NCI-H526 treated with DMSO at 0.1 percent for 48 hours (cell line): ENCODE measurements around the gene HADH.
"Not testable (repeated sequence)": the region's sequence is repeated elsewhere in the genome, so short reads cannot be mapped to it uniquely, and the experiment has no call there.

Experiments
- DNase-seq: peaks from one replicate; lab custom pipeline; 2025; lab: John Stamatoyannopoulos, UW

Gene HADH

GRCh38 chr4:107989537-107990386 is at the start of gene HADH:
Gene HADH (plus strand): TSS chr4:107989889. CDS start chr4:107989933, 44 bp downstream.
- DNase-seq: peak; percentile 78

GRCh38 chr4:107945809-107946208 is 43.9 kb upstream of the HADH start:
- no peak for DNase-seq

- DNase-seq: no peak
Measured at GRCh38 chr4:107950746-107951540, 38.7 kb upstream of the HADH start.

- no peak for DNase-seq
Measured at GRCh38 chr4:107951551-107951950, 38.1 kb upstream of the HADH start.

GRCh38 chr4:107956011-107956410 is 33.7 kb upstream of the HADH start:
- DNase-seq: no peak

- peak; percentile 50 for DNase-seq
Measured at GRCh38 chr4:107966903-107967302, 22.8 kb upstream of the HADH start.

GRCh38 chr4:107967519-107967918 is 22.2 kb upstream of the HADH start:
- not testable (repeated sequence) for DNase-seq

GRCh38 chr4:107967921-107968320 is 21.8 kb upstream of the HADH start:
- DNase-seq: not testable (repeated sequence)

- DNase-seq: no peak
Measured at GRCh38 chr4:107970063-107970798, 19.5 kb upstream of the HADH start.

GRCh38 chr4:107972605-107973004 is 17.1 kb upstream of the HADH start:
- DNase-seq: no peak

GRCh38 chr4:107974523-107974922 is 15.2 kb upstream of the HADH start:
- no peak for DNase-seq

GRCh38 chr4:107977482-107977881 is 12.2 kb upstream of the HADH start:
- no peak for DNase-seq

GRCh38 chr4:107977966-107978705 is 11.6 kb upstream of the HADH start:
- no peak for DNase-seq

- DNase-seq: no peak
Measured at GRCh38 chr4:107978716-107979451, 10.8 kb upstream of the HADH start.

GRCh38 chr4:107987916-107988762 is 1.6 kb upstream of the HADH start:
- no peak for DNase-seq

- peak; percentile 6 for DNase-seq
Measured at GRCh38 chr4:107988763-107989035, 990 bp upstream of the HADH start.

- no peak for DNase-seq
Measured at GRCh38 chr4:107989162-107989536, 540 bp upstream of the HADH start.

- DNase-seq: no peak
Measured at GRCh38 chr4:107991945-107992630, 2.4 kb downstream of the HADH start.

GRCh38 chr4:107993969-107994368 is 4.3 kb downstream of the HADH start:
- DNase-seq: no peak

- no peak for DNase-seq
Measured at GRCh38 chr4:107994894-107995293, 5.2 kb downstream of the HADH start.
